Measurements from ENCODE around the gene GEN1.
A peak's percentile ranks its signal among the peaks of the same experiment; 100 is the strongest.

Gene GEN1

GRCh38 chr2:17754773-17755425 is 961 bp downstream of the GEN1 start:
- DNase-seq (ENCODE audit: low read depth in 2 of 2): no peak

GRCh38 chr2:17756668-17757067 is 2.7 kb downstream of the GEN1 start:
- DNase-seq (ENCODE audit: low read depth in 2 of 2): no peak

GRCh38 chr2:17757321-17757720 is 3.4 kb downstream of the GEN1 start:
- peak in 1 of 2 experiments; percentile 21 for DNase-seq (ENCODE audit: low read depth in 2 of 2)

GRCh38 chr2:17758118-17758517 is 4.2 kb downstream of the GEN1 start:
- DNase-seq (ENCODE audit: low read depth in 2 of 2): no peak

- no peak for DNase-seq (ENCODE audit: low read depth in 2 of 2)
These were observed 5.9 kb downstream of the GEN1 start for GRCh38 chr2:17759805-17760204.

GRCh38 chr2:17762451-17762850 is 8.5 kb downstream of the GEN1 start:
- no peak for DNase-seq (ENCODE audit: low read depth in 2 of 2)

- no peak for DNase-seq (ENCODE audit: low read depth in 2 of 2)
These were observed 9.8 kb downstream of the GEN1 start for GRCh38 chr2:17763641-17764333.

GRCh38 chr2:17765398-17765797 is 11.5 kb downstream of the GEN1 start:
- no peak for DNase-seq (ENCODE audit: low read depth in 2 of 2)

GRCh38 chr2:17768894-17769293 is 15.0 kb downstream of the GEN1 start:
- DNase-seq (ENCODE audit: low read depth in 2 of 2): no peak

- DNase-seq (ENCODE audit: low read depth in 2 of 2): no peak
These were observed 18.0 kb downstream of the GEN1 start for GRCh38 chr2:17771956-17772355.

GRCh38 chr2:17772532-17772931 is 18.6 kb downstream of the GEN1 start:
- DNase-seq (ENCODE audit: low read depth in 2 of 2): no peak

- DNase-seq (ENCODE audit: low read depth in 2 of 2): no peak
These were observed 26.6 kb downstream of the GEN1 start for GRCh38 chr2:17780546-17780945.

GRCh38 chr2:17781482-17781881 is 27.5 kb downstream of the GEN1 start:
- DNase-seq (ENCODE audit: low read depth in 2 of 2): no peak

- no peak for DNase-seq (ENCODE audit: low read depth in 2 of 2)
These were observed 32.8 kb downstream of the GEN1 start for GRCh38 chr2:17786727-17787126.

- DNase-seq (ENCODE audit: low read depth in 2 of 2): no peak
These were observed 34.8 kb downstream of the GEN1 start for GRCh38 chr2:17788773-17789172.

- DNase-seq (ENCODE audit: low read depth in 2 of 2): no peak
These were observed 36.6 kb downstream of the GEN1 start for GRCh38 chr2:17790536-17790935.

- DNase-seq (ENCODE audit: low read depth in 2 of 2): peak; percentile 89 to 91
These were observed 37.3 kb downstream of the GEN1 start for GRCh38 chr2:17791121-17791816.

GRCh38 chr2:17791817-17792130 is 37.8 kb downstream of the GEN1 start:
- DNase-seq (ENCODE audit: low read depth in 2 of 2): no peak

GRCh38 chr2:17792515-17792914 is 38.6 kb downstream of the GEN1 start:
- peak in 1 of 2 experiments; percentile 37 for DNase-seq (ENCODE audit: low read depth in 2 of 2)

GRCh38 chr2:17793296-17793695 is 39.4 kb downstream of the GEN1 start:
- no peak for DNase-seq (ENCODE audit: low read depth in 2 of 2)

- DNase-seq (ENCODE audit: low read depth in 2 of 2): peak in 1 of 2 experiments; percentile 18
These were observed 39.9 kb downstream of the GEN1 start for GRCh38 chr2:17793803-17794354.

GRCh38 chr2:17795309-17795708 is 41.4 kb downstream of the GEN1 start:
- DNase-seq (ENCODE audit: low read depth in 2 of 2): no peak

GRCh38 chr2:17798338-17798737 is 44.4 kb downstream of the GEN1 start:
- no peak for DNase-seq (ENCODE audit: low read depth in 2 of 2)
